NCI-H748 (cell line): ENCODE measurements around the gene NLRP1.
A peak's percentile ranks its signal among the peaks of the same experiment; 100 is the strongest.

ENCODE experiments used
- DNase-seq: peaks from one replicate; lab custom pipeline; 2025; ENCODE audit not compliant: unreplicated experiment; lab: John Stamatoyannopoulos, UW

NLRP1 gene

DNA sequence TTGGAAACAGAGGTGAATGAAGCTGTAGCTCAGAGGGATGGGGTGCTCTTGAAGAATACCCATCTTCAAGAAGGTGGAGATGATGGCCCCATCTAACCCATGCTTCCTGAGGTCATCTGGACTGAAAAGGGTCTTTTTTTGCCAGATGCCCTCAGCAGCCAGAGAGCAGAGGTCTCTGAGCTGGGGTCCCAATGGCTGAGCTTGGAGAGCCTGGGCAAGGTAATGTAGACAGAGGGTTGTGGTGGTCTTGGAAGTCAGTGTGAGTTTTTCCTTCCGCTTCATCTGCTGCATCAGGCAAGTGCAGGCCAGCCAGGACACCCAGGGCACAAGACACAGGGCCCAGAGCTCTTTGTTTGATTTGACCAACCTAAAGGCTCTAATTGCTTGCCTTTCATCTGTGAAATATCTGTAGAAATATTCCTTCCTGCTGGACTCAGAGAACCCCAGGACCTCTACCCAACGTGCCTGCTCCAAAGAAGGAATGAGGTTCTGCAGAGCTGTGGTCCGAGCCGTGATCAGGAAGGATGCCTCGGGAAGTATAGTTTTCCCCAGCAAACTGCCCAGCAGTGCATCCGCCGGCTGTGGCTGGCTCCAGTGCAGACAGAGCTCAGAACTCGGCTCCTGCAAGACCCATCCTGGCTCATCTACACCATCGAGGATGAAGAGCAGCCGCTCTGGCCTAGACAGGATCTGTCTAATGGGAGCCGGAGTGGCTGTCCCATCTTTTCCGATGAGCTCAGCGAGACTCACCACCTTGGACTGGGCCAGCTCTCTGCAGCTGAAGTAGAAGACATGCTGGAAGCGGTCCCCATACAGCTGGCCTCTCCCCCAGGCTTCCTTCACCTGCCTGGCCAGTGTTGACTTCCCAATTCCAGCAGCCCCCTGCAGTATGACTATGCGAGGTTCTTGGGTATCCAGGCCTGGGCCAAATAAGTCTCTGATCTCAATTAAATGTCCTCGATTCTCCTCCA, 25.2 kb downstream of the NLRP1 start:
- no peak for DNase-seq

DNA sequence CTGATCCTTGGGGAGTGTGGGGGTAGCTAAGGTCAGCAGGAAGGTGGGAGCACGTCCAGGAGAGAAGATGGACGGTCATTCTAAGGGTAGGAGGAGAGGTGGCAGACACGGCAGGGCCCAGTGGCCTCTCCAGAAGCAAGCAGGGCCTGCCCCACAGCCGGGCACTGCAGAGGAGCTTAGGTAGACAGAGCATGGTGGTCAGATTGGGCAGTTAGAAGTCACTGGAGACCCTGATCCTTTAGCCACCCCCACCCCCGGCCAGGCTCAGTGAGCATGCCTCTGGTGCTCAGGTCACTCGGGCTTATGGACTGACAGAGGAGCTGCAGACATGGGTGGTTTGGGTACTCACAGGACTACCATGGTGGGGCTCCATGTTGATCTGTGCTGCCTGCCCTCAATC, 26.3 kb downstream of the NLRP1 start:
- no peak for DNase-seq

DNA sequence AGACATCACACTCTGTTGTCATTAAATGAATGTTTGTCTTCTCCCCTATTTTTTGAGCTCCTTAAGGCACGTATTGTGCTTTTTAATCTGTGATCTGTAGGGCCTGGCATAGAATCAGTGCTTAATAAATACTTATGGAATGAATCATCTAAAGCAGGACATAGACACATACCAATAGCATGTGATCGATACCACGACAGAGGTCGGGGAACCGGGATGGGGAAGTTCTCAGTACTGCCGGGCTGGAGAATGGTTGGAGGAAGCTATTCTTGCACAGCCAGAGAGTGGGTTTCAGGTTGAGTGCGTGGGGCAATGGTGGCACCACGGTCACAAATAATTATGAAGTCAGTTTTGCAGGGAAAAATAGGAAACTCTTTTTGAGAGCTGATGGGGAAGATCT, 26.8 kb downstream of the NLRP1 start:
- DNase-seq: no peak

DNA sequence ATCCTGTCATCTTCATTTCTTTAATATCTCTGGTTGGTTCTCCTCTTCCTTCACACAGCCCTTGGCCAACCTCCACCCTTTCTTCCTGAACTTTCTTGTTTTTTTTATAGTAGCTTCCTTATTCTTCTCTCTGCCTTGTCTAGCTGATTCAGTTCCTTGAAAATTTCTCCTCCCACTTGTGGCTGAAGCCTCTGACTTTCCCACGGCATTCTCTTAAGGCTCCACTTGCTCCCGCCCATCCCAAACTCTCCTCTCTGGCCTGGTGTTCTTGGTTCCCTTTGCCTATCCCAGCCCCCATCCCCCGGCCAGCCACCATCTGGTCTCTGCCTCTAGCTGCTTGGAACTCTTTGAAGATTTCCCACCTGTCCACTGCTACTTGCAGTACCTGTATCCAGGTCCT, 29.1 kb downstream of the NLRP1 start:
- DNase-seq: no peak

DNA sequence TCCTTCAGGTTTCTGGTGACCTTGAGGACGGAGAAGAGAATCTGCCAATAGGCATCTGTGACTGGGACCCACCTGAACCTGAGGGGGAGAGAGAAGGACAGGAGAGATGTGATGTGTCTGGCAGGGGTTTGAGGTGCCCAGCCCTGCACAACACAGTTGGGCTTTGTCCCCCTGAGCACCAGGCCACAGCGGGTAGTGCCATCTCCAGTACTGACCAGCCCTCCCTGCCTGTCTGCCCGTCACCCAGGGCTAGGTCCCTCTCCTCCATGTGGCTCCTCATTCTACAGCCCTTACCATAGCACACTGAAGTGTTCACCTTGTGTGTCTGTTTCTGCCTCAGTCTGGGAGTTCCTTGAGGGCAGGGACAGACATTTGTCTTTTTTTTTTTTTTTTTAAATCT, 30.8 kb downstream of the NLRP1 start:
- no peak for DNase-seq

DNA sequence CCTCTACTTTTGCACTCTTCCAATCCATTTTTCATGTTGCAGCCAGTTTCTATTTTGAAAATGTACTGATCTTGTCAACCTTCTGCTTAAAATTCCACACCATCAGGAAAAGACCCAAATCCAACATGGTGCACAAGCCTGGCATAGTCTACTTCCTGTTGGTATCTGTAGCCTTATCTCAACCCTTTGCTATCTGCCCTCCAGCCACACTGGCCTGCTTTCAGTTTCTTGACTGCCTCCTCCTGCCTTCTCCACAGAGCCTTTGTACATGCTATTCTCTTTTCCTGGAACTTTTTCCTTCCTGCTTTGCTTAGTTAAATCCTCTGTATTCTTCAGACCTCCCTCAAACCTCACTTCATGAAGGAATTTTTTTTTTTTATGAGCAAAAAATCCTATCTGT, 31.5 kb downstream of the NLRP1 start:
- no peak for DNase-seq

DNA sequence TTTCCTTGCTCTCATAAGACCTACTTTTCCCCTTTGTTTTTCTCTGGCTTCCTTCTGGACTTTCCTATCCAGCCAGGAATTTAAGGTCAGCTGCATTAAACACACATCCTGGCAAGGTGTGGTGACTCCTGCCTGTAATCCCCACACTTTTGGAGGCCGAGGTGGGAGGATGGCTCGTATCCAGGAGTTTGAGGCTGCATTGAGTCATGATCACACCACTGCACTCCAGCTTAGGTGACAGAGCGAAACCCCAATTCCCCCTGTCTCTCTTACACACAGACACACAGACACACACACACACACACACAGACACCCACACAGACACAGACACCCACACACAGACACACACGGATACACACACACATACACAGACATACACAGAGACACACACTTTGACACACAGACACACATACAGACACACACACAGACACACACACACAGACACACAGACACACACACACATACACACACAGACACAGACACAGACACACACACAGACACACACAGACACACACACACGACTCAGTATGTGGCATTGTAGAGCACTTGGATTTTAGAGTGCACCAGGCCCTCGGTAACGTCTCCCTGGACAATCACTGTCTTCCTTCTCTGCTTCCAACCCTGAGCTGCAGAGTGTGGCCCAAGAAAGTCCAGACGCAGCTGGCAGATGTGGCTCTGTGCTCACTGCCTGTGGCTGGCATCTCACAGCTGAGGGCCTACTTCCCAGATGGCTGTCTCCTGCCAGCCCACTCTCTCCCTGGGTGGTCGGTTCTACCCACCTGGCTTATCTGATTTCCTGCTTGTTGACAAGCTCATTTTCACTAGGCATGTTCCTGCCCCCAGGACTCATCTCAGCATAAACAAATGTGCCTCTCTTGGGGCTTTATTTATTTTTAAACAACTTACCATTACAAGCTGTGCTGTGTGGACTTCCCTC, 39.0 kb downstream of the NLRP1 start:
- no peak for DNase-seq

DNA sequence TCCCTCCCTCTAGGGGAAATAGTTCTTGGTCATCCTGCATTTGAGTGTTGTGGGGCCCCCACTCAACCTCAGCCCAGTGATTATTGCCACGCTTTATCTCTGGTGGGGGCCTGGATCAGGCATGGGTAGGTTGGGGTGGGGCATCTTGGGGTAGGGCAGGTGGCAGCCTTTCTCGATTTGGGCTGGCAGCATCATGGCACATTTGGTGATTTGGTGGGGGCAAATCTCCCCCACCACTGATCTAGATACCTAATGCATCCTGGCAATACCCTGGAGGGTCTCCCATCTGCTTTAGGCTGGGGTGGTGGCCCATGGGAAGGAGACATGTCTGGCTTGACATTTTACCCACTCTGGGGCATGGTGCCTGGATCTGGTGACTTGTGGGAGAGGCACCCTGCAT, 40.2 kb downstream of the NLRP1 start:
- no peak for DNase-seq

DNA sequence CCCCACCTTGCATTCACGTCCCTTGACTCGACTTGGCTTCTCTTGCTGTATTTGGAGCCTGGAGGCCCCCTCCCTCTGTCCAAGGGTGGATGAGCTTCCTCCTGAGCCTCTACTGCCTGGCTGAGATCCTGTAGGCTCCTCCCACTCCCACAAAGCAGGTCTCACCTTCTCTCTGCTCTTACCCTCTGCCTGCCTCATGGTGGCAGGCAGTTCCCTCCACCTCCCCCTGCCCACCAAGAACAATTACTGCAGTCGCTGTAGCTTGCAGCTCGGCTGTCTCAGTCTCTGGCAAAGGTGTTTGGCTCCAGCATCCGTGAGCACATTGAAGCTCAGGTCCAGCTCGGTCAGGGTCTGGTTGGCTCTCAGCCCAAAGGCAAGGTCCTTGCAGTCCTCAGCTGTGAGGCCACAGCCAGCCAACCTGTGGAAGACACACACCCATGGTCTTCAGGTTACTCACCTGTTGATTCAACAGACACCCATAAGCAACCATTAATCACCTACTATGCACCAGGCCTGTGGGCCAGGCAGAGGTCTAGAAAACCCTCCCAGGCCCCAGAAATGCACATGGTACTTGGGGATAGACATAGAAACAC, 42.6 kb downstream of the NLRP1 start:
- peak; percentile 31 for DNase-seq

DNA sequence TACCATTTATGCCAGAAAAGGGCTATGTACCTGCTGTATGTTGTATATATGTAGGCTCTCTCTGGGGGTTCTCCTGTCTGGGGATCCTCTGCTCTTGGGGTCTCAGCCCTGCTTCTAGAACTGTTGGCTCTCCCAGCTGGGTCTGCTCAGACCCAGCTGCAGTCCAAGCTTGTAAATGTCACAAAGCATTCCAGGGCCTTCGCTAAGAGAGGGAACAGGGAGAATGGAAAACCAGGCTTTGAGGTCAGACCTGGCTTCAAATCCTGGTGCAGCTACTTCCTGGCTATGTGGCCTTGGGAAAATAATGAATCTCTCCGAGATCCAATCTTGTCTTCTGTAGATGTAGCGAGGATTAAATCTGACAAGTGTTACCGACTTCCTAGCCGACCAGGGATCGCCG, 44.0 kb downstream of the NLRP1 start:
- DNase-seq: no peak

DNA sequence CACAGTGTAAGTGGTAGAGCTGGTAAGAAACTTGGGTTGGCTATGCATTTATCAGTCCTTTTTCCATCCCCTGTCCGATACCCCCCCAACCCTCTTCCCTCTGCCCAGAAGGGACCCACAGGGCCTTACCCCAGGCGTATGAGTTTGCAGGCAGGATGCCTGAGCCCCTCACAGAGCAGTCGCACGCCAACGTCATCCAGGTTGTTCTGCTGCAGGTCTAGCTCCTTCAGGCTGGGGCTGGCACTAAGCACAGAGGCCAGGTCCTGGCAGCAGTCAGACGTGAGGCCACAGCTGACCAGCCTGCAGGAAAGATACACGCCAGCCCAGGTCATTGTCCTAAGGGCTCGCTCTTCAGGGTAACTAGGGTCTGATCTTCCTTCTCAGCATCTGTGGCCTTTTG, 45.0 kb downstream of the NLRP1 start:
- DNase-seq: no peak

DNA sequence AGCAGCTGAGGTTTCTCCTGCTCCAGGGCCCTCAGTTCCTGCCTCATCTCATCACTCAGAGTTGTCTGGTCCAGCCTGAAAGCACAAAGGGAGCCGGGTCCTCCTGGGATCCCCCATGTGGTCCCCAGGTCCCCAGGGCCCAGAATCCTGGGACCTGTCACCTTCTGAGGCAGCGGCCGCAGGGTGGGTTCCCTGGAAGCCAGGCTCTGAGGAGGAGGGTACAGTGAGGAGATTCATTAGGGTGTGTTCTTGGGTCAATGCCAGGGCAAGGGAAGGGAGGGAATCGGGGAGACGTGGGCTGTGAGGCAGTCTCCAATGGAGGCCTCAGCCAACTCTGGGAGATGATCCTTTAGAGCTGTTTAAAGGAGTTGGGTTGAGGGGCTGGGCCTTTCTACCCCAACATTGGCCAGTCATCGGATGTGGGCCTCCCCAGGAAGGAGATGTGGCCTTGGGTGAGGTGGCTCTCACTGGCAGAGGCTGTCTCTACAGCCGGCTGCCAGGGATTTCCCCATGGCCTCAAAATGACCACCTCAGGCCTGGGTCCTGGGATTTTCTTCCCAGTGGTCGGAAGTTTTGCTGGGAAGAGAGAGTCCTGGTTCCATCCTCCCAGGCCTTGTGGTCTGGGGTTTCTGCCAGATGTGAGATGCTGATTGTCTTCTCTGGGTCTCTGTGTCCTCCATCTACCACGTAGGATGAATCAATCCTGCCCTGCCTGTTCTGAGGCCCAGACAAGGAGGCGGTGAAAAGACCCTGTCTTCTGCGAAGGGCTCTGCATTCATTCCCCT, 47.3 kb downstream of the NLRP1 start:
- no peak for DNase-seq

DNA sequence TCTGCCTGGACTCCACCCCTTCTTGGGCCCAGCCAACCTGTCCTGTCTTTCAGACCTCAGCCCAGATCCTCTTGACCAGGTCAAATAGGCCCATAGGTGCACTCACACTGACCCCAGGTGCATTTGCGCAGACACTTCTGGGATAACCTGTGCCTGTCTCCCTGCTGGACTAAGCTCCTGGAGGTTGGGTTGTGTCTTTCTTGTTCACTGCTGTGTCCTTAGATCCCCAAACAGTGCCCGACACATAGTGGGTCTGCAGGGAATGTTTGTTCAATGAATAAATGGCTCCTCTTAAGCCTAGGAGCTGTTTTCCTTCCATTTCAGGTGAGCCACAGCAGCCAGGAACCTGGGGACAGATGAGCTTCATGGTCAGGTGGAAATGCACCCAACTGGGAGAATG, 48.9 kb downstream of the NLRP1 start:
- no peak for DNase-seq

DNA sequence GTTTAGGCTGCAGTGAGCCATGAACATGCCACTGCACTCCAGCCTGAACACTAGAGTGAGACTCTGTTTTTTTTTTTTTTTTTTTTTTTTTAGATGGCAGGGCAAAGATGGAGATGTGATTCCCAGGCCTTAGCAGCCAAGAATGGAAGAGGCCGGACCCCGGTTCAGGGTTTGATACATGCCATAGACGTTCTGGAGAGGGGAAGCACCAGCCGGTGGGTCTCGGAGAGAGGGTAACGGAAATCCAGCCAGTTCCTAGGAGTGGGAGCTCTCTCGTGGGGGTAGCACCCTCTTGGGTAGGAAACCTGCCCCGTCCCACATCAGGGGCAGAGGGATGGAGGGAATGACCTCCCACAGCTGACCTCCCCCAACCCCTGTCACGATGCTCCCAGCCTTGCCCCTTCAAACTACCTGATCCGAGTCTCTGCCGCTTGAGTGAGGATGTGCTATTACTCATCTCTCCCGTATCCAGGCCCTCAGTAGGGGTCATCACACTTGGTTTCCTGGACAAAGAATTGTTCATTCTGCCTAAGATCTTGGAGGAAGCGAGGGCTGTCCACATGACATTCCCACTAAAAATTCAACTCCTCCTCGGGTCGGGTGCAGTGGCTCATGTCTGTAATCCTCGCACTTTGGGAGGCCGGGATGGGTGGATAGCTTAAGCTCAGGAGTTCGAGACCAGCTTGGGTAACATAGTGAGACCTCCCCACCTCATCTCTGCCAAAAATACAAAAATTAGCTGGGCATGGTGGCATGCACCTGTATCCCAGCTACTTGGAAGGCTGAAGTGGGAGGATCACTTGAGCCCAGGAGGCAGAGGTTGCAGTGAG, 50.6 kb downstream of the NLRP1 start:
- DNase-seq: no peak

DNA sequence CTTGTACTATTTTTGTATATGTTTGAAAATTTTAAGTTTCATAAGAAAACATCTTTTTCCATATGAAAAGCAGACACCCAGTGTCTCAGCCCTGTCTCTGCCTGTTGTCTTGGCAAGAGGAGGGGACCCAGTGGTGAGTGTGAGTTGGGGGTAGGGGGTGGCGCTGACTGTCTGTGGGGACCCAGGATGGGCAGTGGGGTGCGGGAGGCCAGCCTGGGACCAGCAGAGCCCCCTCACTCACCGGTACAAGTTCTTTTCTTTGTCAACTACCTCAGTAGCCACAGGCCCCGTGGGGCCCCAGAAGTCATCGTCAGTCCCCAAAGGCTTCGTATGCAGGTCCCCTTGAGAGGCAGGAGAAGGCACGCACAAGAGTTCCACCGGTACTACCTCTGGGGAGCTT, 51.7 kb downstream of the NLRP1 start:
- no peak for DNase-seq

DNA sequence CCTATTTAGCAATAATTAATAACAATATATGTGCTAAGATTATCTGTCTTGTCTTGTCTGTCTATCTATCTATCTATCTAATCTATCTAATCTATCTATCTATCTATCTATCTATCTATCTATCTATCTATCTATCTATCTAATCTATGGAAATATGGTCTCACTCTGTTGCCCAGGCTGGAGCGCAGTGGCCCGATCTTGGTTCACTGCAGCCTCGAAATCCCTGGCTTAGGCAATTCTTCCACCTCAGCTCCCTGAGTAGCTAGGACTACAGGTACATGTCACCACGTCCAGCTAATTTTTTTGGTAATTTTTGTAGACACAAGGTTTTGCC, 53.3 kb downstream of the NLRP1 start:
- no peak for DNase-seq

DNA sequence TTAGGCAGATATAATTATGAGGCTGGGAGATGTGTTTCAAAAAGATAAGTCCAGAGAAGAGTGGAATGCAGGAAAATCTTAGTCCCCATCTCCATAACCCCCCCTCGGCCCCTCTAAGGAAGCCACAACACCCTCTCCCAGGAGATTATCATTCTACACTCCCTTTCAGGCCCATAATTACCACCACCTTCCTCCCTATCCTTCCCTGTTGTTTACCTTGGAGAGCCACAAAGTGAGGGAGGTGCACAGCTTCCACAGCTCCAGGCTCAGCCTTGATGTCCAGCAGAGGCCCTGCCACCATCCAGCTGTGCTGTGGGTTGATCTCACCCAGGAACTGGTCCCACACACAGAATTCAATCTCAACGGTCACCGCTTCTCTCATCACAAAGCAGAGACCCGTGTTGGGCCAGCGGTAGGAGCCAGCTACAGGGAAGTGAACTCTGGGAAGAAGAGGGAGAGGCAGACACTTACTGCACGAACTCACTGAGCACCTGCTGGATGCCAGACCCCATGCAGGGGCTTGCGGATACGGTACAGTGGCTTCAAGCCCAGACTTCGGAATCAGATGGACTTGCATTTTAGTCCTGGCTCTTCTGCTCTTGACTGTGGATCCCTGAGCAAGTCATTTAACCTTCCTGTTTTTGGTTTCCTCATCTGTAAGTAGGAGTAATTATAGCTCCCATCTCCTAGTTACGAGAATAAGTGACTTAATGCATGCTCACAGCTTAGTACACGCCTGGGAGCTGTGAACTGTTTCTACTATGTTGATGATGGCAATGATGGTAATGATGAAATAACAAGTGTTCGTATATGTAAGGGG, 53.8 kb downstream of the NLRP1 start:
- no peak for DNase-seq

DNA sequence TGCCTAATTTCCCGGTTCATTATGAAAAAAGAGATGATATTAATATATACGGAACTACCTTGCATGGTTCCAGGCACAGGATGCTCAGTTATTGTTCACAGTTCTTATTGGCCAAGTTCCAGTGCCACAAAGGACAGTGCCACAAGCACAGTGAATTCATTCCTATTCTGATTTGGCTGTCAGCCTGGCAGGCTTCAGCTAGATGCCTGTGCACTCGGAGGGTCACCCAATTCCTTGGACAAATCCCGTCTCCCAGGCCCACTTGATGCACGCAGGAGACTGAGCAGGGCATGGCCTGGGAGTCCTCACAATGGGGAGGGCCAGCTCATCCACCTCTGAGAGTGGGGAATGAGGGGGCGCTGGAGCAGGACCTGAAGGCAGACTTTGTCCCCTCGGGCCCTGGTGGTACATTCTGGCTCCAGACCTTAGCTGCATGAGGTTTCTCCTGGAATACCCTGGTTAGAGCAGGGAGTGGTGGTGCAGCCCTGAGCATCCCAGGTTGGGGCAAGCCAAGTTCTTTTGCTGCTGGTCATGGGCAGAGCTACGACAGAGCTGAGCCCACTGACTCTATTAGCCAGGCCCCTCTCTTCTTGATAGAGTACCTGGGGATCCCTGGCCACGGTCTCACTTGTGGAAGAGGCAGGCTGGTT, 56.6 kb downstream of the NLRP1 start:
- DNase-seq: no peak
